Measurements from ENCODE around the gene MRPL55. TPM values are rescaled to one million over a fixed set of nuclear protein-coding genes. Genes with fewer than 3 reads are reported as not detected.

Gene MRPL55
- total RNA-seq, 1 donor from 2014 or later = 61.7 TPM

DNA sequence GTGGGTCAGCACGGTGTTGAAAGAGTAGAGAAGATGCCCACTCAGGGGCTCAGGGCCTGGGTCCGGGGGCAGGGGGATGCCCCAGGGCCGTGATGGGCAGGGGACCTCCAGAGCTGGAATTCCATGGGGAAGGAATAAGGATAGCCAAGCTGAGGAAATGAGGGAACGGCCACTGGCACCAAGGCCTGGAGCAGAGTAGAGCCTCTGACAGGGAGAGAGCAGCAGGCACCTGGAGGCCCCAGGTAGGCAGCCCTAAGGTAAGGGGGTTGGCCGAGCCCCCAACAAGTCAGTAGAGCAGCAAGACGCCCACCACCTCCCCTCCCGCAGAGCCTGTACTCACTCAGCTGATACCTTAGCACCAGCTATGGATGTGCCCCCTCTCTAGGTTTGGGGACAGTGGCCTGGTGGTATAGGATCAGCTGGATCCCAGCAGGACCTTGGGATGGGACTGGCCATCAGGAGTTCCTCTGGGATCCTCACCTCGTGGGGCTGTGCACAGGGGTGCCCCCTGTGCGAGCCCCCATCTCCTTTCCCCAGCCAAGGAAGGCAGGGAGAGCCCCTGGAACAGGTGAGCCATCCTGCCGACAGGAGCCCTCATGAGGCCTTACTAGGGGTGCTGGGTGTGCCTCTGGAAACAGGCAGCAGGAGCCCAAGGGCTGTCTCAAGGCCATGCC is 47.6 kb downstream of the MRPL55 start:
- H3K27ac Mint-ChIP-seq = no peak overlapping the region
- H3K9me3 Mint-ChIP-seq = no peaks in the 10 kb centered on the region
- H3K27me3 Mint-ChIP-seq (ENCODE audit: insufficient read depth) = peaks cover 35% of the 10 kb centered on the region

DNA sequence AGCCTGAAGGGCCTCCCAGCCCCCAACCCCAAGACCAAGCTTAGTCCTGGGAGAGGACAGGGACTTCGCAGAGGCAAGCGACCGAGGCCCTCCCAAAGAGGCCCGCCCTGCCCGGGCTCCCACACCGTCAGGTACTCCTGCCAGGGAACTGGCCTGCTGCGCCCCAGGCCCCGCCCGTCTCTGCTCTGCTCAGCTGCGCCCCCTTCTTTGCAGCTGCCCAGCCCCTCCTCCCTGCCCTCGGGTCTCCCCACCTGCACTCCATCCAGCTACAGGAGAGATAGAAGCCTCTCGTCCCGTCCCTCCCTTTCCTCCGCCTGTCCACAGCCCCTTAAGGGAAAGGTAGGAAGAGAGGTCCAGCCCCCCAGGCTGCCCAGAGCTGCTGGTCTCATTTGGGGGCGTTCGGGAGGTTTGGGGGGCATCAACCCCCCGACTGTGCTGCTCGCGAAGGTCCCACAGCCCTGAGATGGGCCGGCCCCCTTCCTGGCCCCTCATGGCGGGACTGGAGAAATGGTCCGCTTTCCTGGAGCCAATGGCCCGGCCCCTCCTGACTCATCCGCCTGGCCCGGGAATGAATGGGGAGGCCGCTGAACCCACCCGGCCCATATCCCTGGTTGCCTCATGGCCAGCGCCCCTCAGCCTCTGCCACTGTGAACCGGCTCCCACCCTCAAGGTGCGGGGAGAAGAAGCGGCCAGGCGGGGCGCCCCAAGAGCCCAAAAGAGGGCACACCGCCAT is 48.5 kb downstream of the MRPL55 start:
- H3K9me3 Mint-ChIP-seq = no peaks in the 10 kb centered on the region
- H3K4me3 Mint-ChIP-seq = peak overlapping the region; percentile 26
- intact Hi-C loops (cut with micrococcal nuclease) = no loop called here
- no peaks in the 10 kb centered on the region for H3K4me1 Mint-ChIP-seq (ENCODE audit: low read depth)
- no peaks in the 10 kb centered on the region for H3K36me3 Mint-ChIP-seq (ENCODE audit: low read depth)
- no peak overlapping the region for H3K27ac Mint-ChIP-seq
- peaks cover 42% of the 10 kb centered on the region for H3K27me3 Mint-ChIP-seq (ENCODE audit: insufficient read depth)
- DNase-seq (ENCODE audit: low spot score) = no peak

More for the DNA sequence above, 47.6 kb downstream of the MRPL55 start:
- DNase-seq (ENCODE audit: low spot score) = no peak
- Mint-ChIP-seq H3K4me1 (ENCODE audit: low read depth) (no peaks in the 10 kb centered on the region), H3K4me3 (peak overlapping the region; percentile 8), H3K36me3 (ENCODE audit: low read depth) (no peaks in the 10 kb centered on the region)
- intact Hi-C loops (cut with micrococcal nuclease) = no loop called here

DNA sequence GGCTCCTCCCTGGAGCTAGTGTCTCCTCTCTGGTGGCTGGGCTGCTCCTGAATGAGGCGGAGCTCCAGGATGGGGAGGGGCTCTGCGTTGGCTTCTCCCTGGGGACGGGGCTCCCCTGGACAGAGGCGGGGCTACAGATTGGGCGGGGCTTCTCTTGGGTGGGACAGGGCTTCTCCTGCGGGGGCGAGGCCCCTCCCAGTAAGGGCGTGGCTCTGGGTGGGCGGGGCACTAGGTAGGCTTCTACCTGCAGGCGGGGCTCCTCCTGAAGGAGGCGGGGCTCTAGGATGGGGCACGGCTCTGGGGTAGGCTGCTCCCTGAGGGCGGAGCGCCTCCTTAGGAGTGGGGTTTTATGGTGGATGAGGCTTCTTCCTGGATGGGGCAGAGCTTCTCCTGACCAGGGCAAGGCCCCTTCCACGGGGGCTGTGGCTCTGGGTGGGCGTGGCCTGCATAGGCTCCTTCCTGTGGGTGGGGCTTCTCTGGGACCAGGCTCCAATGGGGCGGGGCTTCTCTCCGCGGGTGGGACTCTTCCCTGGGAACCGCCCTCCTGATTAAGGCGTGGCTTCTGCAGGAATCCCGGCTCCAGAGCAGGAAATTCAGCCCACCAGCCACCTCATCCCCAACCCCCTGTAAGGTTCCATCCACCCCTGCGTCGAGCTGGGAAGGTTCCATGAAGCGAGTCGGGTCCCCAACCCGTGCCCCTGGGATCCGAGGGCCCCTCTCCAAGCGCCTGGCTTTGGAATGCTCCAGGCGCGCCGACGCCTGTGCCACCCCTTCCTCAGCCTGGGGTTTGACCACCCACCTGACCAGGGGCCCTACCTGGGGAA is 49.3 kb downstream of the MRPL55 start:
- H3K36me3 Mint-ChIP-seq (ENCODE audit: low read depth) = no peaks in the 10 kb centered on the region
- no peak overlapping the region for H3K27ac Mint-ChIP-seq
- intact Hi-C loops (cut with micrococcal nuclease) = loop anchor here (1.0 to 2.0 kb wide), 3 partner anchors 22 to 80 kb away; partner anchors contain the start of genes ARF1, GUK1 and MRPL55
- DNase-seq (ENCODE audit: low spot score) = peak; percentile 58
- H3K4me1 Mint-ChIP-seq (ENCODE audit: low read depth) = no peaks in the 10 kb centered on the region
- peaks cover 43% of the 10 kb centered on the region for H3K27me3 Mint-ChIP-seq (ENCODE audit: insufficient read depth)
- H3K4me3 Mint-ChIP-seq = peak overlapping the region; percentile 68
- no peaks in the 10 kb centered on the region for H3K9me3 Mint-ChIP-seq

DNA sequence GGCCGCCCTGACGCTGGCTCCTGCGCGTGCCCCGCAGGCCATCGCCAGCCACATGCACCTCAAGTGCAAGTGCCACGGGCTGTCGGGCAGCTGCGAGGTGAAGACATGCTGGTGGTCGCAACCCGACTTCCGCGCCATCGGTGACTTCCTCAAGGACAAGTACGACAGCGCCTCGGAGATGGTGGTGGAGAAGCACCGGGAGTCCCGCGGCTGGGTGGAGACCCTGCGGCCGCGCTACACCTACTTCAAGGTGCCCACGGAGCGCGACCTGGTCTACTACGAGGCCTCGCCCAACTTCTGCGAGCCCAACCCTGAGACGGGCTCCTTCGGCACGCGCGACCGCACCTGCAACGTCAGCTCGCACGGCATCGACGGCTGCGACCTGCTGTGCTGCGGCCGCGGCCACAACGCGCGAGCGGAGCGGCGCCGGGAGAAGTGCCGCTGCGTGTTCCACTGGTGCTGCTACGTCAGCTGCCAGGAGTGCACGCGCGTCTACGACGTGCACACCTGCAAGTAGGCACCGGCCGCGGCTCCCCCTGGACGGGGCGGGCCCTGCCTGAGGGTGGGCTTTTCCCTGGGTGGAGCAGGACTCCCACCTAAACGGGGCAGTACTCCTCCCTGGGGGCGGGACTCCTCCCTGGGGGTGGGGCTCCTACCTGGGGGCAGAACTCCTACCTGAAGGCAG is 50.0 kb downstream of the MRPL55 start:
- Mint-ChIP-seq H3K9me3 (no peaks in the 10 kb centered on the region), H3K27ac (no peak overlapping the region), H3K36me3 (ENCODE audit: low read depth) (no peaks in the 10 kb centered on the region), H3K4me3 (no peak overlapping the region), H3K4me1 (ENCODE audit: low read depth) (no peaks in the 10 kb centered on the region), H3K27me3 (ENCODE audit: insufficient read depth) (peaks cover 43% of the 10 kb centered on the region)
- peak; percentile 23 for DNase-seq (ENCODE audit: low spot score)
- intact Hi-C loops (cut with micrococcal nuclease) = loop anchor here (1.0 to 2.0 kb wide), 3 partner anchors 23 to 81 kb away; partner anchors contain the start of genes ARF1, GUK1 and MRPL55

DNA sequence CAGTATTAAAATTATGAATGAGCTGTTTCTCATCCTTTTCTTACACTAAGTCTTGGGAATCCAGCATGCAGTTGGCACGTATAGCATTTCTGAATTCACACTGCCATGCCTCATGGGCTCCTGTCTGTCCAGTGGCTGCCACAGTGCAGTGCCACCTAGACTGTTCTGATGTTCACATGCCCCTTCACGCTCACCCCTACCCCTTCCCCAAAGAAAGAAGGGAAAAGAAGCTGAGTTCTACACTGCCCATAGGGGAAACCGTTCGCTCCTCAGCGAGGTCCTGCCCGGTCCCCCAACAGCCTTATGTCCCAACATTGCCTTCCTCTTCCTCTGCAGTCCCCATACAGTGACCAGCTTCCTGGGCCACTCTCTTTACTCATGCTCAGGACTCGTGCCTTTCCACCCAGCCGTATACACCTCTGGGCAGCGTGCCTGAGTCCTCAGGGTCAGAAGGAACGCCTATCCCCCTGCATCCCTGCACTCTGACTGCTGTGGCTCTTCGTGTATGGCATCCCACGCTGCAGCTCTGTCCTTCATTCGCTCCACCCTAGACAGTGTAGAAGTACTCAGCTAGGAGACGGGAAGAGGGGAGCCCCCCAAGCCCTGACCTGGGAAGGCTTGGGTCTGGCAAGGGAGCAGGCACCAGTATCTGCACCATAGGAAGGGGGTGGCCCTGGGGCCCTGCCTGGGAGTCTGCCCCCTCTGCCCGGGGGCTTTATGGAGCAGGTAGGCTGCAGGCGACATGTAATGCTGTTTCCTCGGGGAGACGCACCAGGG is 50.7 kb downstream of the MRPL55 start:
- intact Hi-C loops (cut with micrococcal nuclease) = loop anchor here (2.0 kb wide), 1 partner anchor 50 kb away; the partner anchor contains the start of gene MRPL55
- no peak for DNase-seq (ENCODE audit: low spot score)
- H3K4me1 Mint-ChIP-seq (ENCODE audit: low read depth) = no peaks in the 10 kb centered on the region
- no peak overlapping the region for H3K27ac Mint-ChIP-seq
- H3K27me3 Mint-ChIP-seq (ENCODE audit: insufficient read depth) = peaks cover 46% of the 10 kb centered on the region
- no peaks in the 10 kb centered on the region for H3K9me3 Mint-ChIP-seq
- H3K36me3 Mint-ChIP-seq (ENCODE audit: low read depth) = no peaks in the 10 kb centered on the region
- no peak overlapping the region for H3K4me3 Mint-ChIP-seq

Other genes starting within 250 kb of the MRPL55 start
- not detected in 2 replicates for gene WNT9A, start 161.4 kb downstream of the MRPL55 start, total RNA-seq
- not detected in 2 replicates for gene WNT3A, start 102.3 kb downstream of the MRPL55 start, total RNA-seq
- gene ARF1, start 26.6 kb downstream of the MRPL55 start, total RNA-seq = 404 TPM in 2 replicates
- 27.7 and 30.7 TPM in 2 replicates for gene C1orf35, start 6.0 kb downstream of the MRPL55 start, total RNA-seq
- gene GUK1, start 31.0 kb upstream of the MRPL55 start, total RNA-seq = 201 and 202 TPM in 2 replicates
- gene GJC2, start 40.6 kb upstream of the MRPL55 start, total RNA-seq = 0.61 and 0.93 TPM in 2 replicates
- gene IBA57, start 56.5 kb upstream of the MRPL55 start, total RNA-seq = 7.5 and 8.1 TPM in 2 replicates
- 15.0 and 15.2 TPM in 2 replicates for gene OBSCN, start 98.7 kb upstream of the MRPL55 start, total RNA-seq